Measurements from ENCODE around the gene ZMAT3.
A peak's percentile ranks its signal among the peaks of the same experiment; 100 is the strongest.
"Not testable (repeated sequence)": the region's sequence is repeated elsewhere in the genome, so short reads cannot be mapped to it uniquely, and the experiment has no call there.

ZMAT3 gene

GRCh38 chr3:179068779-179069530 lies 2.7 kb downstream of the ZMAT3 start:
- DNase-seq (ENCODE audit: low read depth), result no peak

- no peak for DNase-seq (ENCODE audit: low read depth)
These were observed 3.8 kb downstream of the ZMAT3 start for GRCh38 chr3:179067839-179068238.

- no peak for DNase-seq (ENCODE audit: low read depth)
These were observed 4.3 kb downstream of the ZMAT3 start for GRCh38 chr3:179067291-179067690.

- no peak for DNase-seq (ENCODE audit: low read depth)
These were observed 7.6 kb downstream of the ZMAT3 start for GRCh38 chr3:179063945-179064560.

- DNase-seq (ENCODE audit: low read depth), result no peak
These were observed 15.3 kb downstream of the ZMAT3 start for GRCh38 chr3:179056326-179056725.

GRCh38 chr3:179054565-179054964 lies 17.0 kb downstream of the ZMAT3 start:
- DNase-seq (ENCODE audit: low read depth), result not testable (repeated sequence)

- DNase-seq (ENCODE audit: low read depth), result no peak
These were observed 24.9 kb downstream of the ZMAT3 start for GRCh38 chr3:179046497-179047353.

GRCh38 chr3:179045719-179046402 lies 25.7 kb downstream of the ZMAT3 start:
- DNase-seq (ENCODE audit: low read depth), result no peak

GRCh38 chr3:179038899-179039251 lies 32.7 kb downstream of the ZMAT3 start:
- not testable (repeated sequence) for DNase-seq (ENCODE audit: low read depth)

- DNase-seq (ENCODE audit: low read depth), result no peak
These were observed 33.3 kb downstream of the ZMAT3 start for GRCh38 chr3:179038216-179038898.

- DNase-seq (ENCODE audit: low read depth), result peak; percentile 19
These were observed 34.3 kb downstream of the ZMAT3 start for GRCh38 chr3:179037351-179037750.

GRCh38 chr3:179036626-179037300 lies 34.8 kb downstream of the ZMAT3 start:
- no peak for DNase-seq (ENCODE audit: low read depth)

GRCh38 chr3:179036226-179036625 lies 35.4 kb downstream of the ZMAT3 start:
- DNase-seq (ENCODE audit: low read depth), result no peak

- DNase-seq (ENCODE audit: low read depth), result no peak
These were observed 36.4 kb downstream of the ZMAT3 start for GRCh38 chr3:179035232-179035631.

GRCh38 chr3:179033304-179033657 lies 38.3 kb downstream of the ZMAT3 start:
- not testable (repeated sequence) for DNase-seq (ENCODE audit: low read depth)

- not testable (repeated sequence) for DNase-seq (ENCODE audit: low read depth)
These were observed 38.9 kb downstream of the ZMAT3 start for GRCh38 chr3:179032454-179033303.

GRCh38 chr3:179029096-179029495 lies 42.5 kb downstream of the ZMAT3 start:
- no peak for DNase-seq (ENCODE audit: low read depth)

GRCh38 chr3:179028408-179028807 lies 43.2 kb downstream of the ZMAT3 start:
- no peak for DNase-seq (ENCODE audit: low read depth)

- no peak for DNase-seq (ENCODE audit: low read depth)
These were observed 44.2 kb downstream of the ZMAT3 start for GRCh38 chr3:179027326-179027900.

- no peak for DNase-seq (ENCODE audit: low read depth)
These were observed 45.0 kb downstream of the ZMAT3 start for GRCh38 chr3:179026636-179027035.
